Esophagus muscularis mucosa (tissue), 3 donors: ENCODE results near the gene SDCBP2.

ENCODE experiments used
- CTCF ChIP-seq, 3 experiments: fragments of 200-600 bp in 2 of 3; fragments of 450-650 bp in 1 of 3; sonication (generic) in 2 of 3; IDR thresholded peaks; one replicate each; pipeline ENCODE4 v1.5.1; 2017 to 2019; ENCODE audit warnings: antibody characterized with exemption in 3 of 3, mild to moderate bottlenecking in 2 of 3, moderate library complexity in 1 of 3
- POLR2A ChIP-seq: fragments of 450-650 bp; IDR thresholded peaks from one replicate; pipeline ENCODE4 v1.6.1; 2017; ENCODE audit warnings: antibody characterized with exemption, moderate library complexity, mild to moderate bottlenecking, low read depth

GRCh38 chr20:1376408-1377270 is 47.7 kb upstream of the SDCBP2 start:
- no peak for TF ChIP-seq CTCF (IDR thresholded peaks at IDR 0.05)
- TF ChIP-seq POLR2A: no peak
